Left forelimb (tissue), 1 donor: ENCODE measurements around the gene TNPO3.
"Not testable (repeated sequence)": the region's sequence is repeated elsewhere in the genome, so short reads cannot be mapped to it uniquely, and the experiment has no call there.

Source experiments
- DNase-seq: peaks from one replicate; pipeline ENCODE4 v3.0.0-alpha.2; 2018; ENCODE audit warnings: low spot score

TNPO3 gene

GRCh38 chr7:128959296-128959695, 95.6 kb downstream of the TNPO3 start:
- no peak for DNase-seq

GRCh38 chr7:128955981-128956380, 98.9 kb downstream of the TNPO3 start:
- no peak for DNase-seq

- no peak for DNase-seq
These were observed 99.8 kb downstream of the TNPO3 start for GRCh38 chr7:128954830-128955802.

- DNase-seq, result no peak
These were observed 100.8 kb downstream of the TNPO3 start for GRCh38 chr7:128954150-128954549.

GRCh38 chr7:128951296-128951695, 103.6 kb downstream of the TNPO3 start:
- DNase-seq, result no peak

- DNase-seq, result no peak
These were observed 105.7 kb downstream of the TNPO3 start for GRCh38 chr7:128948976-128949760.

GRCh38 chr7:128948312-128948973, 106.5 kb downstream of the TNPO3 start:
- no peak for DNase-seq

GRCh38 chr7:128947854-128948253, 107.1 kb downstream of the TNPO3 start:
- DNase-seq, result no peak

GRCh38 chr7:128946936-128947830, 107.7 kb downstream of the TNPO3 start:
- no peak for DNase-seq

- no peak for DNase-seq
These were observed 109.1 kb downstream of the TNPO3 start for GRCh38 chr7:128945668-128946366.

GRCh38 chr7:128944487-128945236, 110.2 kb downstream of the TNPO3 start:
- DNase-seq, result no peak

- DNase-seq, result not testable (repeated sequence)
These were observed 111.7 kb downstream of the TNPO3 start for GRCh38 chr7:128943251-128943650.

- no peak for DNase-seq
These were observed 112.9 kb downstream of the TNPO3 start for GRCh38 chr7:128941946-128942526.

GRCh38 chr7:128941323-128941890, 113.5 kb downstream of the TNPO3 start:
- DNase-seq, result no peak

GRCh38 chr7:128940494-128941322, 114.2 kb downstream of the TNPO3 start:
- no peak for DNase-seq

- DNase-seq, result no peak
These were observed 115.0 kb downstream of the TNPO3 start for GRCh38 chr7:128939861-128940410.

- DNase-seq, result no peak
These were observed 115.6 kb downstream of the TNPO3 start for GRCh38 chr7:128939075-128939860.
